Body of pancreas (tissue), 4 donors: ENCODE data around the gene EYA4. TPM values are rescaled to one million over a fixed set of nuclear protein-coding genes. Genes with fewer than 3 reads are reported as not detected.

Experiments
- ATAC-seq: fragments of 150-250 bp; one replicate; pipeline ENCODE4 v1.9.1; 2016
- DNase-seq, 4 donors: peaks; one replicate each; pipeline ENCODE4 v3.0.0-alpha.2; 2019
- H3K27ac ChIP-seq, 4 donors: fragments of 200-600 bp; sonication (generic); 1 replicate in 3 of 4; 2 replicates in 1 of 4; pipeline versions ENCODE4 v1.5.1 to v1.6.1; 2016 to 2019; ENCODE audit warnings: mild to moderate bottlenecking in 1 of 4, mixed read lengths in 1 of 4, moderate library complexity in 1 of 4
- H3K27me3 ChIP-seq, 2 donors: fragments of 200-600 bp; sonication (generic); one replicate each; pipeline ENCODE4 v1.6.0; 2016; ENCODE audit warnings: mild to moderate bottlenecking in 1 of 2
- H3K36me3 ChIP-seq, 2 donors: fragments of 200-600 bp; sonication (generic); replicated peaks in 1 of 2; 2 replicates each; pipeline ENCODE4 v1.5.1; 2016; ENCODE audit warnings: low read depth in 2 of 2; ENCODE audit not compliant: insufficient read depth in 1 of 2
- H3K4me1 ChIP-seq: fragments of 200-600 bp; sonication (generic); one replicate; pipeline ENCODE4 v1.6.0; 2016
- H3K4me3 ChIP-seq, 2 donors: fragments of 200-600 bp; sonication (generic); 1 replicate in 1 of 2; 2 replicates in 1 of 2; pipeline ENCODE4 v1.5.1; 2016 to 2019
- H3K9me3 ChIP-seq, 3 donors: fragments of 200-600 bp; sonication (generic); 1 replicate in 2 of 3; 2 replicates in 1 of 3; pipeline ENCODE4 v1.5.1; 2016
- POLR2A ChIP-seq, 3 donors: fragments of 450-650 bp; IDR thresholded peaks; one replicate each; pipeline ENCODE4 v1.6.1; 2016; ENCODE audit warnings: antibody characterized with exemption in 3 of 3, mild to moderate bottlenecking in 2 of 3
- WGBS, 2 donors: methylation state at CpG; one replicate each; pipeline ENCODE4 v1.1.5; 2017; 5-methylcytosine and 5-hydroxymethylcytosine counted together
- intact Hi-C: fragments of 100-400 bp; cut with DNase I; formaldehyde crosslinking; loops from one replicate; pipeline ENCODE4 v1.15.1; 2023
- total RNA-seq, 2 donors: library from RNA; depleted of rRNA; stranded (reverse); fragments of >200 nt; gene quantifications; one replicate each; pipeline ENCODE4 v1.1.0, GENCODE V29; 2016
- TF ChIP-seq, protein P1 (sequence below), 7 experiments: fragments of 450-650 bp in 4 of 7; fragments of 200-600 bp in 3 of 7; sonication (generic) in 3 of 7; IDR thresholded peaks; one replicate each; pipeline ENCODE4 v1.5.1; 2016 to 2019; ENCODE audit warnings: antibody characterized with exemption in 7 of 7

The EYA4 gene
- total RNA-seq, 2 donors from 2014 or later, result 0.26 to 5.3 TPM

DNA sequence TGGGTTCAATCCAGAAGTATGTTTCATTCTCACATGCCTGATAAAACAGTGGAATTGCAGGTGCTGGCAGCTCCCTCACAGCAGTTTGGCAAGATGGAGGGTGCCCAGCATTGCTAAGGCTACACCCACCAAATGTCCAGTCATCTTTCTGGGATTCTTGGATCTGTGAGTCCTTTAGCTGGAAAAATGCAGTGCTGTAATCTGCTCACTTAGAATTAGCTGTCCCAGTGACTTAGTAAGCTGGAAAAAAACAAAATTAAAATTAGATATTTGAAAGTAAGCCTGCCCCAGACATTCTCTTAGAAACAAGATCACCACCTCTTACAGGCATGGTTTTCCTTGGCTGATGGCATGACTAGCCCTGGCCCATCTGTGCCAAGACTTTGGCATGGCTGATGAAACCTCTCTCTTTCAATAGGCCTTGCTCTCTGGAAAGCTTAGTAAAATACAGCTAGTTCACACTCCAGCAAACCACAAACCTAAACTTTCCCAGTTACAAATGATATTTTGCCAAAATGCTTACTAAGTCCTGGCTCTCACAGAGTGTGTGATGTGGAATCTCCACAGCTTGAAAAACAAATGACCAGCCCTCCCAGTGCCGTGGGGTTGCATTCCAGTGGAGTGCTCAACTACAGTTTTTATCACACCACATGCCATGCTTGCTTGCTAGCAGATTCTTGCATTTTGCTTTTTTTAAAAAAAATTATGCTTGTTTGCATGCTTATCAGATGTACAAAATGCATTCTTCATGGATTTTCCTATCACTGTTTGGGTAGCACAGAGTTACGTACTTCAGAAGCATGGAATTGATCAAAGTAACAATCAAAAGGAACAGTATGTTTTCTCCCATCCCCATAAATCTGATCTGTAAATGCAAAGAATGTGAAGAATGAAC lies 261.5 kb downstream of the EYA4 start:
- ATAC-seq (peak; percentile 55), DNase-seq (peak in 3 of 4 donors; percentile 11 to 19 (median 18))
- no peaks in the 10 kb centered on the region for H3K9me3 ChIP-seq
- TF ChIP-seq, protein P1, sequence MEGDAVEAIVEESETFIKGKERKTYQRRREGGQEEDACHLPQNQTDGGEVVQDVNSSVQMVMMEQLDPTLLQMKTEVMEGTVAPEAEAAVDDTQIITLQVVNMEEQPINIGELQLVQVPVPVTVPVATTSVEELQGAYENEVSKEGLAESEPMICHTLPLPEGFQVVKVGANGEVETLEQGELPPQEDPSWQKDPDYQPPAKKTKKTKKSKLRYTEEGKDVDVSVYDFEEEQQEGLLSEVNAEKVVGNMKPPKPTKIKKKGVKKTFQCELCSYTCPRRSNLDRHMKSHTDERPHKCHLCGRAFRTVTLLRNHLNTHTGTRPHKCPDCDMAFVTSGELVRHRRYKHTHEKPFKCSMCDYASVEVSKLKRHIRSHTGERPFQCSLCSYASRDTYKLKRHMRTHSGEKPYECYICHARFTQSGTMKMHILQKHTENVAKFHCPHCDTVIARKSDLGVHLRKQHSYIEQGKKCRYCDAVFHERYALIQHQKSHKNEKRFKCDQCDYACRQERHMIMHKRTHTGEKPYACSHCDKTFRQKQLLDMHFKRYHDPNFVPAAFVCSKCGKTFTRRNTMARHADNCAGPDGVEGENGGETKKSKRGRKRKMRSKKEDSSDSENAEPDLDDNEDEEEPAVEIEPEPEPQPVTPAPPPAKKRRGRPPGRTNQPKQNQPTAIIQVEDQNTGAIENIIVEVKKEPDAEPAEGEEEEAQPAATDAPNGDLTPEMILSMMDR (IDR thresholded peaks at IDR 0.05), result no peak
- TF ChIP-seq POLR2A (IDR thresholded peaks at IDR 0.05), result no peak
- intact Hi-C loops, result no loop called here
- H3K4me3 ChIP-seq, result no peak overlapping the region
- WGBS, 2 donors, result 54 to 56% methylated on average over 2 of the region's 2 CpGs
- H3K36me3 ChIP-seq, result no peaks in the 10 kb centered on the region
- H3K27me3 ChIP-seq, result no peaks in the 10 kb centered on the region
- H3K4me1 ChIP-seq, result peaks cover 13% of the 10 kb centered on the region
- H3K27ac ChIP-seq, result peak overlapping the region in 2 of 4 donors; percentile 18 to 26

DNA sequence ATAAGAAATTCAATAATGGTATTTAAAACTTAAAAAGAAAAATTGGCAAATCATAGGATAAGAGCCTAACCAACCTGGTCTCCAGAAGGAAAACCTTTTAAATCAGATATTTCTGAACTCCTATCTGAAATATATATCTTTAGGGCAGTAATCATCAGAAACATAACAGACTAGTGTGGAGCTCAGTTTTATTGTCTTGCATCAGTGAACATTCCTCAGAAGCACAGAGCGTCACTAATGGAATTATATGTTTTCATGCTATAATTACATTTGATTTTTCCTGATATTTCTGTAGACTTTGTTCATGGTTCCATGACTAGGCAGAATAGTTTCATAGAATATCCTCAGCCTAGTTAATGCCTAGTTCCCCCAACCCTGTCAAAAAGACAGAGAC lies 262.2 kb downstream of the EYA4 start:
- DNase-seq (no peak), ATAC-seq (no peak)
- no peaks in the 10 kb centered on the region for H3K27me3 ChIP-seq
- peak overlapping the region in 1 of 4 donors; percentile 26 for H3K27ac ChIP-seq
- intact Hi-C loops, result no loop called here
- H3K36me3 ChIP-seq, result no peaks in the 10 kb centered on the region
- no peak overlapping the region for H3K4me3 ChIP-seq
- peaks cover 13% of the 10 kb centered on the region for H3K4me1 ChIP-seq
- H3K9me3 ChIP-seq, result no peaks in the 10 kb centered on the region
- 90 to 94% methylated on average over 1 of the region's 1 CpG for WGBS, 2 donors
- TF ChIP-seq, protein P1 (IDR thresholded peaks at IDR 0.05), result no peak
- no peak for TF ChIP-seq POLR2A (IDR thresholded peaks at IDR 0.05)

DNA sequence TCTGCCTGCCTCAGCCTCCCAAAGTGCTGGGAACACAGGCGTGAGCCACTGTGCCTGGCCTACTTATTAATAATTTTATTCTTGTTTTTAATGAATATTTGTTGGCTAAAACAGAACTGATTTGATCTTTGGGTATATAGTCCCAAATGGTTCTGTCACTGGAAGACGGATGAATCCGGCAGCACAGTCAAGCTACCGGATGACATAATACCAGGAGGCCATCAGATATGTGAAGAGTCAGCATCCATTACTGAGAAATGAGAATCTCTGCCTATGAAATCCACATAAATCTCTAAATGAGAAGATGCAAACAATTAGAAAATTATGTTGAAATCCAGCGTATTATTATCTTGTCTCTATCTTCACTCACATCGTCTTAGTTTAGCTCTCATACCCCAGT lies 263.0 kb downstream of the EYA4 start:
- intact Hi-C loops, result no loop called here
- no peak for TF ChIP-seq POLR2A (IDR thresholded peaks at IDR 0.05)
- TF ChIP-seq, protein P1 (IDR thresholded peaks at IDR 0.05), result no peak
- H3K9me3 ChIP-seq, result no peaks in the 10 kb centered on the region
- H3K4me3 ChIP-seq, result no peak overlapping the region
- H3K27me3 ChIP-seq, result no peaks in the 10 kb centered on the region
- H3K36me3 ChIP-seq, result no peaks in the 10 kb centered on the region
- DNase-seq, result no peak
- no peak overlapping the region for H3K27ac ChIP-seq
- ATAC-seq, result no peak
- WGBS, 2 donors, result 84 to 93% methylated on average over 6 of the region's 6 CpGs
- H3K4me1 ChIP-seq, result peaks cover 13% of the 10 kb centered on the region

DNA sequence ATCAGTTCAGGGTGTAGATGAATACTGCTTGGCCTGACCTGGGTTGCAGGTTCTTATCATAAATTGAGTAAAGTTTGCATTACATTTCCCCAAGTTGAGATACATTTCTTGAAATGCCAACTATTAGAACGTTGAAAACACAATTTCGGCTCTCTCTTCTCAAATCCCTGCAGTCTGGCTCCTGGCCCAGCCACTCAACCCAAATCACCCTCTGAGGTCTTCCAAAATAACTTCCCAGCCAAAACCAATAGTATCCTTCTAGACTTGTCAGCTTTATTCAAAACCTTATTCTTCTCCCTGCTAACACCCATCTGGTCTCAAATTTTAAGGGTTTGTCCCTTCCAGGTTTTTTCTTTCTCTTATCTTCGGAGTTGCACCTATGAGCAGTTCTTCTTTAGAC lies 263.6 kb downstream of the EYA4 start:
- Histone ChIP-seq H3K27ac (no peak overlapping the region), H3K9me3 (no peaks in the 10 kb centered on the region), H3K27me3 (no peaks in the 10 kb centered on the region), H3K4me3 (no peak overlapping the region), H3K36me3 (no peaks in the 10 kb centered on the region), H3K4me1 (peaks cover 13% of the 10 kb centered on the region)
- no peak for TF ChIP-seq POLR2A (IDR thresholded peaks at IDR 0.05)
- TF ChIP-seq, protein P1 (IDR thresholded peaks at IDR 0.05), result no peak
- 71 to 81% methylated on average over 3 of the region's 3 CpGs for WGBS, 2 donors
- DNase-seq, result no peak
- ATAC-seq, result no peak
- intact Hi-C loops, result no loop called here

DNA sequence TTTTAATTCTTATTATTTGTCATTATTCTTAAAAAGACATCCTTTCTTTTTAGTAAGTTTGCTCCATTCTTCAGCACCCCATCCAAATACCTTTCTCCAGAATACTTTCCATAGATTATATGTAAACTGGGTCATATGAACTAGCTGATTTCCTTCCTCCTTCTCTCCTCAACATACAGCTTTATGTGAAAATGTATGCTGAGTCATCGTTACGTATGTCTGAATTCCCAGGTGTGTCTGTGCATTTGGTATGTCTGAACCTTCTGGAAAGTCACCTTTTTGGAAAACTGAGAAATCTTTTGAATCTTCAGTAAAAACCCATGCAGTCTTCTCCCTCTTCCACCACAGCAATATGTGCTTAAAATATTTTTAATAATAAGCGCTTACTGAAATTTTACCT lies 264.5 kb downstream of the EYA4 start:
- Histone ChIP-seq H3K27ac (no peak overlapping the region), H3K4me3 (no peak overlapping the region), H3K27me3 (no peaks in the 10 kb centered on the region), H3K36me3 (no peaks in the 10 kb centered on the region), H3K4me1 (peaks cover 13% of the 10 kb centered on the region), H3K9me3 (no peaks in the 10 kb centered on the region)
- 83 to 92% methylated on average over 3 of the region's 3 CpGs for WGBS, 2 donors
- no peak for DNase-seq
- ATAC-seq, result no peak
- intact Hi-C loops, result no loop called here
- TF ChIP-seq, protein P1 (IDR thresholded peaks at IDR 0.05), result no peak
- no peak for TF ChIP-seq POLR2A (IDR thresholded peaks at IDR 0.05)
